ENCODE measurements around the gene PTPN22. TPM values are rescaled to one million over a fixed set of nuclear protein-coding genes. Genes with fewer than 3 reads are reported as not detected.
A peak's percentile ranks its signal among the peaks of the same experiment; 100 is the strongest.

Gene PTPN22
- total and polyA plus RNA-seq, 11 donors, result 0.16 to 4.2 (median 0.45) TPM

DNA sequence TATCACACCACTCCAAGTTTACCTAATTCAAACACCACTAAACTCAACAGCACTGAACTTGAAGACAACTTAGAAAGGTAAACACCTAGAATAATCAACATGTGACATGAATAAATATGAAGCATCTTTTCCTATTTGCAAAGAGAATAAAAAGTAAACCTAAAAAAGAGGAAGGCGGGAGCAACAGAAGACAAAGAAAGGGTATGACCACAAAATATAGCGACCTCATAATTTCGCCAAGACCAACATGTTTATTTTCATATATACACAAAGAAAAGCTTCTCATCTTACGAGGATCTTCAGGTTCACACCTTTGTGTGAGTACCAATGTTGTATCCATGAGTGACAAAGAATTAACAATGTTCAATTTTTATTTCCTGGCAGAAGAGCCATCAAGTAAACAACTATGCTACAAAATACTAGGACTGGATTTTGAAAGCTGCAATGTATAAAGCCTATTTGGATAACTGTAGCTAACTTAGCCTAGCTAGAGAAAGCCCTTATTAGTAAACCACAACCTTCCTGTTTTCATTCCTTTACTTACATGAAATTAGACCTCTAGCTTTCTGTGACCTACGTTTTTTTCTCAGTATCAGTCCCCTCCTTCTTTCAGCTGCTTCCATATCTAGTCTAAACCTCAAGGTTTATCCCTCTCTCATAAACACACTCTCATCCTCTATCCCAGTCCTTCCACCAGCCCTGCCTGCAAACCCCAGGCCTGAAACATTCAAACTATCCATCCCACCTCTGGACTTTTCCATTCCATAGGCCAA lies 91.0 kb downstream of the PTPN22 start:
- intact Hi-C loops (cut with DNase I), result no loop called here
- TF ChIP-seq POLR2A (IDR thresholded peaks at IDR 0.05), result no peak
- TF ChIP-seq, protein P1, sequence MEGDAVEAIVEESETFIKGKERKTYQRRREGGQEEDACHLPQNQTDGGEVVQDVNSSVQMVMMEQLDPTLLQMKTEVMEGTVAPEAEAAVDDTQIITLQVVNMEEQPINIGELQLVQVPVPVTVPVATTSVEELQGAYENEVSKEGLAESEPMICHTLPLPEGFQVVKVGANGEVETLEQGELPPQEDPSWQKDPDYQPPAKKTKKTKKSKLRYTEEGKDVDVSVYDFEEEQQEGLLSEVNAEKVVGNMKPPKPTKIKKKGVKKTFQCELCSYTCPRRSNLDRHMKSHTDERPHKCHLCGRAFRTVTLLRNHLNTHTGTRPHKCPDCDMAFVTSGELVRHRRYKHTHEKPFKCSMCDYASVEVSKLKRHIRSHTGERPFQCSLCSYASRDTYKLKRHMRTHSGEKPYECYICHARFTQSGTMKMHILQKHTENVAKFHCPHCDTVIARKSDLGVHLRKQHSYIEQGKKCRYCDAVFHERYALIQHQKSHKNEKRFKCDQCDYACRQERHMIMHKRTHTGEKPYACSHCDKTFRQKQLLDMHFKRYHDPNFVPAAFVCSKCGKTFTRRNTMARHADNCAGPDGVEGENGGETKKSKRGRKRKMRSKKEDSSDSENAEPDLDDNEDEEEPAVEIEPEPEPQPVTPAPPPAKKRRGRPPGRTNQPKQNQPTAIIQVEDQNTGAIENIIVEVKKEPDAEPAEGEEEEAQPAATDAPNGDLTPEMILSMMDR (IDR thresholded peaks at IDR 0.05), result no peak

DNA sequence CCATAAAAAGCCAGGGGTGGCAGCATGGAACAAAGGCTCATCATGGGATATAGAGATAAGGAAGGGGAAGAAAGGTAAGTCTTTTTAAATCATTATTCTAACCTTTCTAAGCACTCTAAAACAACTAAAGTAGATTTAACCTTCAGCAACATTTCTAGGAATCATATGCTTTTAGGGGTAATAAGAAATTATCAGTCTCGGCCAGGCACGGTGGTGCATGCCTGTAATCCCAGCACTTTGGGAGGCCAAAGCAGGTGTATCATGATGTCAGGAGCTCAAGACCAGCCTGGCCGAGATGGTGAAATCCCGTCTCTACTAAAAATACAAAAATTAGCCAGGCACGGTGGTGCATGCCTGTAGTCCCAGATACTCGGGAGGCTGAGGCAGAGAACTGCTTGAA lies 92.0 kb downstream of the PTPN22 start:
- no peak for DNase-seq
- H3K27ac ChIP-seq, result peak overlapping the region in 1 of 12 donors; percentile 86
- 86 to 94% (median 92%) methylated on average over 6 of the region's 6 CpGs for WGBS, 4 donors
- intact Hi-C loops (cut with DNase I), result no loop called here
- H3K4me1 ChIP-seq, result peaks cover 0 to 52% (median 31%) of the 10 kb centered on the region in 12 donors
- no peaks in the 10 kb centered on the region for H3K27me3 ChIP-seq
- ATAC-seq, result no peak
- H3K9me3 ChIP-seq, result no peaks in the 10 kb centered on the region
- TF ChIP-seq POLR2A (IDR thresholded peaks at IDR 0.05), result no peak
- TF ChIP-seq, protein P1 (IDR thresholded peaks at IDR 0.05), result no peak
- peaks cover 0 to 33% (median 24%) of the 10 kb centered on the region in 9 donors for H3K36me3 ChIP-seq
- H3K4me3 ChIP-seq, result no peak overlapping the region

More for the DNA sequence above, 91.0 kb downstream of the PTPN22 start:
- WGBS, 4 donors, result 81 to 83% (median 82%) methylated on average over 5 of the region's 5 CpGs
- Histone ChIP-seq H3K4me1 (peaks cover 0 to 62% (median 39%) of the 10 kb centered on the region in 12 donors), H3K4me3 (no peak overlapping the region), H3K27me3 (no peaks in the 10 kb centered on the region), H3K9me3 (no peaks in the 10 kb centered on the region), H3K27ac (peak overlapping the region in 1 of 12 donors; percentile 86), H3K36me3 (peaks cover 0 to 23% (median 18%) of the 10 kb centered on the region in 9 donors)
- DNase-seq (no peak), ATAC-seq (no peak)

DNA sequence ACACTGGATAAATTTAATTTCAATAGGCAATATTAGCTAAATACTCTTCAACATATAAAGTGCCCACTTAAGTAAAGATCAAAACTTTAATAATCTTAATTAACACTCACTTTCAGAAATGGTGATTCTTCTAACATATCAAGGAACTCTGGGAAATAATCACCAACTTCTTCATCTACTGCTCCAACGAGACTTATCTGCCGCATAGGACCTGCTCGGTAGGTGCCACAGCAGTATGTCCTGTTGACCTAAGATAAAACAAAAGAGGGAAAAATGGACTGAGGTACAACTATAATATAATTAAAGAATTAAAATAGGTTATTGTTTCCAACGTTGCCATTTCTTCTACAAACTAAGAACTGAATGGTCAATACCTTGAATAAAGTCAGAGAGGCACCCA lies 94.0 kb downstream of the PTPN22 start:
- no peak overlapping the region for H3K27ac ChIP-seq
- ATAC-seq, result no peak
- peaks cover 0 to 47% (median 33%) of the 10 kb centered on the region in 9 donors for H3K36me3 ChIP-seq
- H3K4me1 ChIP-seq, result peaks cover 0 to 32% (median 11%) of the 10 kb centered on the region in 12 donors
- H3K9me3 ChIP-seq, result no peaks in the 10 kb centered on the region
- intact Hi-C loops (cut with DNase I), result no loop called here
- H3K4me3 ChIP-seq, result no peak overlapping the region
- DNase-seq, result no peak
- TF ChIP-seq POLR2A (IDR thresholded peaks at IDR 0.05), result no peak
- TF ChIP-seq, protein P1 (IDR thresholded peaks at IDR 0.05), result no peak
- 83 to 88% (median 86%) methylated on average over 4 of the region's 4 CpGs for WGBS, 4 donors
- H3K27me3 ChIP-seq, result no peaks in the 10 kb centered on the region

DNA sequence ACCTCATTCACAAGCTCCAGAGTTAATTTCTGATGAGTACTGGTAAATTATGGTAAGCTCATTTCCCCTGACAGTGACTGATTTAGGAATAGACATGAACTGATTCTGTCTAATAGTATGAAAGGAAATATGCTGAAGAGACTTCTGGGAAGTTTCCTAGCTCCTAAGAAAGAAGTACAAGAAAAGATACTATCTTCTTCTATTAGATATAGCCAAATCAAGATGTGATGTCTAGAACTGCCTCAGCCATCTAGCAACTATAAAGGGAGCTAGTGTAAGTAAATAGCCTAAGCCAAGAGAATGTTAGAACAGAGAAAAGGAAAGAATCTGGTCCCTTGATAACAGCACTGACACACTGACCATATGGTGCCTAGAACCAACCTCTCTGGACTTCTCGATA lies 101.5 kb downstream of the PTPN22 start:
- intact Hi-C loops (cut with DNase I), result no loop called here
- no peaks in the 10 kb centered on the region for H3K9me3 ChIP-seq
- peaks cover 0 to 18% (median 12%) of the 10 kb centered on the region in 12 donors for H3K4me1 ChIP-seq
- no peak overlapping the region for H3K27ac ChIP-seq
- no peak for DNase-seq
- 46 to 81% (median 69%) methylated on average over 1 of the region's 1 CpG for WGBS, 4 donors
- H3K36me3 ChIP-seq, result peaks cover 0 to 61% (median 47%) of the 10 kb centered on the region in 9 donors
- no peak overlapping the region for H3K4me3 ChIP-seq
- no peaks in the 10 kb centered on the region for H3K27me3 ChIP-seq
- TF ChIP-seq, protein P1 (IDR thresholded peaks at IDR 0.05), result no peak
- no peak for TF ChIP-seq POLR2A (IDR thresholded peaks at IDR 0.05)
- ATAC-seq, result no peak

Measured in heart left ventricle (tissue), 16 donors.